ENCODE data around the gene OLIG2.

DNA sequence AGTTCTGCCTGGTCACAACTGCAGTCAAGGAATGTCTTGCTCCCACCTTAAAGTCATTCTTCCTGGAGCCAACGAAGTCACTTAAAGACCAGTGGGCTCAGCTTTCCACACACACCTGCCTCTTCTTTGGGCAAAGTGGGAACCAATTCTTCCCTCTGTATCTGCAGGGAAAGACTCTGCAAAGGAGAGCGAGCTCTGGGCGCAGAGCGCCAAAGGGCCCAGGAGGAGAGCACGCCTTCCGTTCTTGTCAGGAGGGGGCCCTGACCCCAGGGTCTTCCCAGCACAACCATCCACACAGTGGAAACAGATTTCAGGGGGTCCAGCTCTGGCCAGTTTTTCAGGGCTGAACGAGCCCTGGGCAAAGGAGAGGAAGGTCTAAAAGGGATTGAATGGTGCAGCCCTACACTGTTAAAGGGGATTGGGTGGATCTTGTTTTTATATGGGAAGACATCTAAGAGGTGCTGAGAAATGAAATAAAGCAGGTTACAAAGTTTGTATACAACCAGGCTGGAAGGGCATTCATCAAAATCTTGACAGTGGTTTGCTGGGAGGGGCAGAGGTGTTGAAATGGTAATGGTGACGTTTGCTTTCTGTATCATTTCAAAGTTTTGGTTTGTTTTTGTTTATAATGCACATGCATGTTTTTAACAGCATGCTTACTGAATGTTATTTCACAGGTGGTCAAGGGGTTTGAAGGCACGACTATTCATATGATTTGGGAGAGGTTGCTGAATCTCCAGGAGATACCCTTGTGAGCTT lies 6.8 kb upstream of the OLIG2 start:
- TF ChIP-seq, protein P1, sequence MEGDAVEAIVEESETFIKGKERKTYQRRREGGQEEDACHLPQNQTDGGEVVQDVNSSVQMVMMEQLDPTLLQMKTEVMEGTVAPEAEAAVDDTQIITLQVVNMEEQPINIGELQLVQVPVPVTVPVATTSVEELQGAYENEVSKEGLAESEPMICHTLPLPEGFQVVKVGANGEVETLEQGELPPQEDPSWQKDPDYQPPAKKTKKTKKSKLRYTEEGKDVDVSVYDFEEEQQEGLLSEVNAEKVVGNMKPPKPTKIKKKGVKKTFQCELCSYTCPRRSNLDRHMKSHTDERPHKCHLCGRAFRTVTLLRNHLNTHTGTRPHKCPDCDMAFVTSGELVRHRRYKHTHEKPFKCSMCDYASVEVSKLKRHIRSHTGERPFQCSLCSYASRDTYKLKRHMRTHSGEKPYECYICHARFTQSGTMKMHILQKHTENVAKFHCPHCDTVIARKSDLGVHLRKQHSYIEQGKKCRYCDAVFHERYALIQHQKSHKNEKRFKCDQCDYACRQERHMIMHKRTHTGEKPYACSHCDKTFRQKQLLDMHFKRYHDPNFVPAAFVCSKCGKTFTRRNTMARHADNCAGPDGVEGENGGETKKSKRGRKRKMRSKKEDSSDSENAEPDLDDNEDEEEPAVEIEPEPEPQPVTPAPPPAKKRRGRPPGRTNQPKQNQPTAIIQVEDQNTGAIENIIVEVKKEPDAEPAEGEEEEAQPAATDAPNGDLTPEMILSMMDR (IDR thresholded peaks at IDR 0.05 in 4 of 5, conservative IDR thresholded peaks at IDR 0.05 in 1 of 5) = no peak
- no peak for TF ChIP-seq POLR2A (IDR thresholded peaks at IDR 0.05)

Measured in gastrocnemius medialis (tissue), 4 donors.